Medulla oblongata (tissue), 1 donor: ENCODE results near the gene OPRM1.
"Not testable (repeated sequence)": the region's sequence is repeated elsewhere in the genome, so short reads cannot be mapped to it uniquely, and the experiment has no call there.

Experiments used
- DNase-seq: peaks from one replicate; pipeline ENCODE4 v3.0.0-alpha.2; 2015; ENCODE audit errors: extremely low spot score

OPRM1 gene

GRCh38 chr6:154140743-154141142 is 101.7 kb downstream of the OPRM1 start:
- DNase-seq, result no peak

GRCh38 chr6:154143753-154144152 is 104.7 kb downstream of the OPRM1 start:
- DNase-seq, result no peak

GRCh38 chr6:154154389-154154967 is 115.4 kb downstream of the OPRM1 start:
- DNase-seq, result peak; percentile 90

GRCh38 chr6:154156135-154156896 is 117.3 kb downstream of the OPRM1 start:
- DNase-seq, result peak; percentile 65

- no peak for DNase-seq
Observed at GRCh38 chr6:154157082-154157481, 118.0 kb downstream of the OPRM1 start.

GRCh38 chr6:154157706-154158105 is 118.7 kb downstream of the OPRM1 start:
- DNase-seq, result no peak

- DNase-seq, result no peak
Observed at GRCh38 chr6:154159126-154159525, 120.1 kb downstream of the OPRM1 start.

- peak; percentile 45 for DNase-seq
Observed at GRCh38 chr6:154161689-154162088, 122.6 kb downstream of the OPRM1 start.

- DNase-seq, result peak; percentile 89
Observed at GRCh38 chr6:154164397-154164796, 125.4 kb downstream of the OPRM1 start.

GRCh38 chr6:154165478-154165877 is 126.4 kb downstream of the OPRM1 start:
- no peak for DNase-seq

GRCh38 chr6:154166140-154166539 is 127.1 kb downstream of the OPRM1 start:
- DNase-seq, result no peak

- peak; percentile 29 for DNase-seq
Observed at GRCh38 chr6:154167126-154167525, 128.1 kb downstream of the OPRM1 start.

- DNase-seq, result peak; percentile 57
Observed at GRCh38 chr6:154169193-154169847, 130.3 kb downstream of the OPRM1 start.

- no peak for DNase-seq
Observed at GRCh38 chr6:154170106-154170505, 131.1 kb downstream of the OPRM1 start.

GRCh38 chr6:154172393-154172792 is 133.4 kb downstream of the OPRM1 start:
- DNase-seq, result not testable (repeated sequence)

GRCh38 chr6:154179434-154179833 is 140.4 kb downstream of the OPRM1 start:
- DNase-seq, result no peak

- DNase-seq, result no peak
Observed at GRCh38 chr6:154187203-154187602, 148.2 kb downstream of the OPRM1 start.

- no peak for DNase-seq
Observed at GRCh38 chr6:154187714-154188113, 148.7 kb downstream of the OPRM1 start.

GRCh38 chr6:154196333-154196885 is 157.4 kb downstream of the OPRM1 start:
- no peak for DNase-seq

- no peak for DNase-seq
Observed at GRCh38 chr6:154197196-154197860, 158.3 kb downstream of the OPRM1 start.

GRCh38 chr6:154201688-154202087 is 162.6 kb downstream of the OPRM1 start:
- DNase-seq, result not testable (repeated sequence)

- peak; percentile 42 for DNase-seq
Observed at GRCh38 chr6:154202339-154202738, 163.3 kb downstream of the OPRM1 start.
